Measurements from ENCODE around the gene KRCC1. TPM values are rescaled to one million over a fixed set of nuclear protein-coding genes. Genes with fewer than 3 reads are reported as not detected.
"Not testable (repeated sequence)": the region's sequence is repeated elsewhere in the genome, so short reads cannot be mapped to it uniquely, and the experiment has no call there.

KRCC1 gene
- total RNA-seq, 2 donors from 2014 or later = 7.4 to 17.3 TPM

DNA sequence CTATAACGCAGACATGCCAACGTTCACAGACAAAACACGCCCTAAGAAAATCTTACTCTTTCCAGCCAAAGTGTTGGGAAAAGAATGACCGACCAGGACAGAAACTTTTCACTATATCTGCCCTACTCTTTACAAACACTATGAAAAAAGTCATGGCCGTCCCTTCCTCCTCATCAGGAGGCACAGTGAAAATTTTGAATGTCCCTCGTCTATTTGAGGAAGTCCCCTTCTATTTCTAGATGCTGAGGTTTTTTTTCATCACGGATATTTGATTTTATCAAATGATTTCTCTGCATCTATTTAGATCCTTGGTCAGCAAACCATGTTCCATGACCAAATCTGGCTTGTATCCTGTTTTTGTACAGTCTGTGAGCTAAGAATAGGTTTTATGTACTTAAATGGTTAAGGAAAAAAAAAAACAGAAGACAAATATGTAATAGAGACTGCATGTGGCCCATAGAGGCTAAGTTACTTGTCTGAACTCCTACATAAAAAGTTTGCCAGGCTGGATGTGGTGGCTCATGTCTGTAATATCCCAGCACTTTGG, 61.2 kb downstream of the KRCC1 start:
- not testable (repeated sequence) for ATAC-seq; H3K4me1 Mint-ChIP-seq (ENCODE audit: low read depth in 2 of 2); H3K27ac Mint-ChIP-seq

DNA sequence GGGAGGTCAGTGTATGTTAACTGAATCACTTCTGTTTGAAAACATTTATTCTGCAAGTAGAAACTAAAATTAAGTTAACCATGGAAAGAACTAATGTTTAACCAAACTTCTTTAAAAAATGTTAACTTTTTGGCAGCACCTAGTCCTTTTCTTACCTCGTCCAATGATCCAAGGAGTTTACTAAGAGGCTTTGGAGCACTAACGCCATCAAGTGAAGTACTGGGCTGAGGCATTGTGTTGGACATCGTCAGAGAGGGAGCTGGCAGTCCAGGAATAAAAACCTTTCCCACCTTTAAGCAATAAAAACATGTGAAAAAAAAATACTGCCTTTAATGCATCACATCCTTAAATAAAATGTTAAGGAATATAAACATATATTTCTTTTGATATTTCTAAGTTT, 63.0 kb downstream of the KRCC1 start:
- H3K4me1 Mint-ChIP-seq (ENCODE audit: low read depth in 2 of 2); H3K9me3 Mint-ChIP-seq; ATAC-seq; DNase-seq (ENCODE audit: low spot score); H3K36me3 Mint-ChIP-seq; H3K4me3 Mint-ChIP-seq; H3K27me3 Mint-ChIP-seq; H3K27ac Mint-ChIP-seq: not testable (repeated sequence)

More for the DNA sequence above, 61.2 kb downstream of the KRCC1 start:
- H3K4me3 Mint-ChIP-seq; H3K27me3 Mint-ChIP-seq; H3K9me3 Mint-ChIP-seq; H3K36me3 Mint-ChIP-seq; DNase-seq (ENCODE audit: low spot score): not testable (repeated sequence)

DNA sequence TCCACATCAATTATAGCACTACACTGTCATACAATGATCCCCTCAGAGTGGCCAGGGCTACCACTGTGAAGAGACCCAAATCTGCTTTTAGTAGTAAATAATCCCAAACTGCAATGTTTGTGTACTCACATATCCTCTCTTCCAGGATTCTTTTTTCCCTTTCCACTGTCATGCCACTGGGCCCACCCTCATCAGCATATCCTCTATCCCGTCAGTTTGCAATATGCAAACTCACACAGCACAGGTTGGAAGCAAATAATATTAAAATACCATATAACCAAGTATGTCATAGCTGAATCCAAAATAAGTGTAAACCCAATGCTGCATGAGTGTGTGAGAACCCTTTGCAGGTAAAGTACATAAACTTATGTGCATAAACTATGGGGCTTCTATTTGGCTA, 68.1 kb downstream of the KRCC1 start:
- not testable (repeated sequence) for DNase-seq (ENCODE audit: low spot score); H3K27ac Mint-ChIP-seq

DNA sequence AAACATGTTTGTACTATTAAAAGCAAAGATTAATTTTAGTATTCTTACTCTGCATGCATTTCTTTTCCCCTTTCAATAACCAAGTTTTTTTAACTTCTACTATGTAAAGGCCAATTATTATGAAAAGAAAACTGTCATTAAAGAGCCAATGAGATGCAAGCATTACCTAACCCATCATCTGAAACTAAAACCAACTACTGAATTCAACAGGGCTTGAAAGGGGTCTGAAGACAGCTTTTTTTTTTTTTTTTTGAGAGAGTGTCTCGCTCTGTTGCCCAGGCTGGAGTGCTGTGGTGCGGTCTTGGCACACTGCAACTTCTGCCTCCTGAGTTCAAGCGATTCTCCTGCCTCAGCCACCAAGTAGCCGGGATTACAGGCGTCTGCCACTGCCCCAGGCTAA, 69.7 kb downstream of the KRCC1 start:
- H3K36me3 Mint-ChIP-seq; ATAC-seq; H3K27me3 Mint-ChIP-seq; H3K9me3 Mint-ChIP-seq; H3K27ac Mint-ChIP-seq; H3K4me1 Mint-ChIP-seq (ENCODE audit: low read depth in 2 of 2); DNase-seq (ENCODE audit: low spot score); H3K4me3 Mint-ChIP-seq: not testable (repeated sequence)

More for the DNA sequence above, 68.1 kb downstream of the KRCC1 start:
- not testable (repeated sequence) for H3K36me3 Mint-ChIP-seq; H3K27me3 Mint-ChIP-seq; H3K4me3 Mint-ChIP-seq; ATAC-seq; H3K9me3 Mint-ChIP-seq; H3K4me1 Mint-ChIP-seq (ENCODE audit: low read depth in 2 of 2)

DNA sequence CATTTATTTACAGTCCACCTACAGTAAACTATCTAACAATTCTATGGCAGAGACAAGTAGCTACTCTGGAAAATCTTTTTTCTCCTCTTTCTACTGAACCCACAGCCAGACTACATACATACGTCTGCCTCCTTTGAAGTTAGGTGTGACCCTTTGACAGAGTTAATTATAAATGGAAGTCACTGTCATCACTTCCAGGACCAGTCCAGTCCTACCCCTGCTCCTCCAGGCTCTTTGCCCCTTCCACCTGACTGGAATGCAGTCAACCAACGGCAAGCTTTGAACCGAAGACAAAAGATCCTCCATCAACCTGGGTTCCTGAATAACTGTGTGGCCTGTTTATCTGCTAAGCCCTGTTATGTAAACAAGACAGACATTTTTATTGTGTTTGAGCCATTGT, 74.4 kb downstream of the KRCC1 start:
- H3K4me3 Mint-ChIP-seq; ATAC-seq; DNase-seq (ENCODE audit: low spot score); H3K27ac Mint-ChIP-seq; H3K9me3 Mint-ChIP-seq; H3K27me3 Mint-ChIP-seq; H3K4me1 Mint-ChIP-seq (ENCODE audit: low read depth in 2 of 2); H3K36me3 Mint-ChIP-seq: not testable (repeated sequence)

Other genes starting within 250 kb of the KRCC1 start
- gene RGPD2, start 230.0 kb downstream of the KRCC1 start, total RNA-seq = 1 to 10 TPM in 1 of 2 donors, not detected in 1; 1.3 TPM
- gene RNU2-63P, start 39.2 kb downstream of the KRCC1 start, total RNA-seq = 10 to 100 TPM; 13.9 to 39.8 TPM
- gene SMYD1, start 12.0 kb upstream of the KRCC1 start, total RNA-seq = not detected
- gene FABP1, start 72.3 kb upstream of the KRCC1 start, total RNA-seq = not detected
- gene THNSL2, start 114.6 kb upstream of the KRCC1 start, total RNA-seq = 1 to 10 TPM in 1 of 2 donors, under 1 TPM in 1; 0.69 to 1.5 TPM